Activated CD8-positive, alpha-beta T cell treated with anti-CD3 and anti-CD28 coated beads for 36 hours (primary cell): ENCODE data around the gene HMSD. TPM values are rescaled to one million over a fixed set of nuclear protein-coding genes. Genes with fewer than 3 reads are reported as not detected.

ENCODE experiments used
- ATAC-seq: fragments of 200-7000 bp; cut with Tn5 transposase; one replicate; pipeline ENCODE4 v1.10.0; 2021; ENCODE audit warnings: mild to moderate bottlenecking, moderate library complexity
- CTCF ChIA-PET: fragments of 350-600 bp; sonication (Branson Sonifier 250); formaldehyde crosslinking; loops from one replicate; lab custom pipeline; 2021; ENCODE audit warnings: antibody characterized with exemption; lab: Charles Lee
- POLR2A ChIA-PET: fragments of 350-600 bp; sonication (Branson Sonifier 250); formaldehyde crosslinking; loops from one replicate; lab custom pipeline; 2021; ENCODE audit warnings: antibody characterized with exemption; lab: Charles Lee
- DNase-seq: peaks from one replicate; pipeline ENCODE4 v3.0.0-alpha.2; 2020
- H3K27ac Mint-ChIP-seq: one replicate; pipeline ENCODE4 v1.8.0; 2021; ENCODE audit warnings: mild to moderate bottlenecking, mixed read lengths
- H3K27me3 Mint-ChIP-seq: one replicate; pipeline ENCODE4 v1.8.0; 2021; ENCODE audit warnings: mixed read lengths
- H3K36me3 Mint-ChIP-seq: one replicate; pipeline ENCODE4 v1.8.0; 2021; ENCODE audit warnings: low read depth, mixed read lengths
- H3K4me1 Mint-ChIP-seq: one replicate; pipeline ENCODE4 v1.8.0; 2021; ENCODE audit warnings: low read depth, mixed read lengths
- H3K4me3 Mint-ChIP-seq: one replicate; pipeline ENCODE4 v1.8.0; 2021; ENCODE audit warnings: mild to moderate bottlenecking, moderate library complexity, mixed read lengths
- H3K9me3 Mint-ChIP-seq: one replicate; pipeline ENCODE4 v1.8.0; 2021; ENCODE audit warnings: mixed read lengths
- intact Hi-C: fragments of 100-400 bp; cut with micrococcal nuclease; formaldehyde crosslinking; loops from one replicate; pipeline ENCODE4 v1.10.0; 2022
- total RNA-seq, 2 experiments: library from RNA; stranded (reverse); gene quantifications; one replicate each; pipeline ENCODE4 v1.2.3, GENCODE V29; 2021
- TF ChIP-seq, protein P1 (sequence below): fragments of 200-600 bp; IDR thresholded peaks from one replicate; pipeline ENCODE4 v1.8.0; 2022; ENCODE audit warnings: antibody characterized with exemption, mild to moderate bottlenecking

The HMSD gene
- total RNA-seq, 2 experiments from 2014 or later, result 1.4 to 1.6 TPM

GRCh38 chr18:63970809-63971205 is 21.7 kb downstream of the HMSD start:
- Mint-ChIP-seq H3K4me1 (peaks cover 31% of the 10 kb centered on the region), H3K36me3 (no peaks in the 10 kb centered on the region), H3K27me3 (no peaks in the 10 kb centered on the region), H3K4me3 (peak overlapping the region; percentile 87), H3K9me3 (no peaks in the 10 kb centered on the region), H3K27ac (peak overlapping the region; percentile 96)
- intact Hi-C loops, result no loop called here
- ATAC-seq, result no peak
- DNase-seq, result no peak
- ChIA-PET POLR2A (interaction anchor here (0.6 to 1.0 kb wide), 2 partner anchors 16 to 380 kb away, joined by 3 to 7 read pairs; no protein-coding TSS in a partner anchor), CTCF (no interaction called here)
- TF ChIP-seq, protein P1, sequence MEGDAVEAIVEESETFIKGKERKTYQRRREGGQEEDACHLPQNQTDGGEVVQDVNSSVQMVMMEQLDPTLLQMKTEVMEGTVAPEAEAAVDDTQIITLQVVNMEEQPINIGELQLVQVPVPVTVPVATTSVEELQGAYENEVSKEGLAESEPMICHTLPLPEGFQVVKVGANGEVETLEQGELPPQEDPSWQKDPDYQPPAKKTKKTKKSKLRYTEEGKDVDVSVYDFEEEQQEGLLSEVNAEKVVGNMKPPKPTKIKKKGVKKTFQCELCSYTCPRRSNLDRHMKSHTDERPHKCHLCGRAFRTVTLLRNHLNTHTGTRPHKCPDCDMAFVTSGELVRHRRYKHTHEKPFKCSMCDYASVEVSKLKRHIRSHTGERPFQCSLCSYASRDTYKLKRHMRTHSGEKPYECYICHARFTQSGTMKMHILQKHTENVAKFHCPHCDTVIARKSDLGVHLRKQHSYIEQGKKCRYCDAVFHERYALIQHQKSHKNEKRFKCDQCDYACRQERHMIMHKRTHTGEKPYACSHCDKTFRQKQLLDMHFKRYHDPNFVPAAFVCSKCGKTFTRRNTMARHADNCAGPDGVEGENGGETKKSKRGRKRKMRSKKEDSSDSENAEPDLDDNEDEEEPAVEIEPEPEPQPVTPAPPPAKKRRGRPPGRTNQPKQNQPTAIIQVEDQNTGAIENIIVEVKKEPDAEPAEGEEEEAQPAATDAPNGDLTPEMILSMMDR, result no peak

DNA sequence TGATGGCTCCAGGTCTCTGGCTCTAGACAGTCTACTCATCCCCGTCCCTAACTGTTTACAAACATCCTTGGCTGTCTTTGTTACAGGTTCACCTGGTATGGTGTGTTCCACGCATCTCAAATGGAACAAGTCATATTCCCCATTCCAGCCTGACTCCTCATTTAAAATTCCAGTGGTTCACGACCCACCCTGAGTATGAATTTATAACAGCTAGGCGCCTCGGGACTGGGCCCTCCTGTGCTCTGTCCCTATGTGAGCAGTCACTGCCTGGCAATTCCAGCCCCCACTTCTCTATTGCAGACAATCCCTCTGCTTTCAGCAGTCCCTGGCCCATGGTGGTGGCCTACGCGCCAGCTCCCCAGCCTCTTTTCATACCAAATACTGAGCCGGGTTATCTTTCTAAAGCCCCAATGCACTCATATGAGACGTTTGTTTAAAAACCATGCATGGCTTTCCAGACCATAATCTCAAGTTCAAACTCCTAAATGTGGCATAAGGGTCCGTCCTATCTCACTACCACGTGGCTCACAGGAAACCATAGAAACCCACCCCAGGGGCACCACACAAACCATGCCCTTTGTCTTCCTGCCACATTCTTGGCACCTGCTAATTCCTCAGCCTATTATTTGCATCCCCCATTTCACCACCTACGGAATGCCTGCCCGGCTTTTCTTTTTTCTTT is 22.4 kb downstream of the HMSD start:
- TF ChIP-seq, protein P1, result no peak
- intact Hi-C loops, result no loop called here

DNA sequence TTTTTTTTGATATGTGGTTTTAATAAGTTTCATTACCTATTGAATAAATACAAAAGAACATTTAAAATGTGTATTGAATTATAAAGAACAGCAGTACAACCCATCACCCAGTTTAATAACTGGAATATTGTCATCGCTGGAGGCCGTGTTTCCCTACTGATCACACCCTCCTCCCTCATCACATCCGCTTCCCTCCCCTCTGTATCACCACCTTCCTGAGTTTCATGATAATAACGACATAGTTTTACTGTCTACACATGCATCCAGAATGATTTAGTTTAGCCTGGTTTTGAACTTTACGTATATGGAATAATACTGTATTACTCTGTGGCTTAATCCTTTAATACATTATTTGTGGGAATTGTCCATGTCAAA is 22.9 kb downstream of the HMSD start:
- DNase-seq (no peak), ATAC-seq (no peak)
- H3K4me1 Mint-ChIP-seq, result peaks cover 31% of the 10 kb centered on the region
- ChIA-PET CTCF (interaction anchor here (5.3 kb wide), 1 partner anchor 9 kb away, joined by 52 read pairs; no protein-coding TSS in a partner anchor), POLR2A (interaction anchor here (0.5 kb wide), 1 partner anchor 1449 kb away, joined by 3 read pairs; the partner anchor contains the start of gene ZCCHC2)
- no peaks in the 10 kb centered on the region for H3K27me3 Mint-ChIP-seq
- H3K9me3 Mint-ChIP-seq, result no peaks in the 10 kb centered on the region
- intact Hi-C loops, result no loop called here
- no peaks in the 10 kb centered on the region for H3K36me3 Mint-ChIP-seq
- TF ChIP-seq, protein P1, result no peak
- no peak overlapping the region for H3K27ac Mint-ChIP-seq
- H3K4me3 Mint-ChIP-seq, result peak overlapping the region; percentile 87

More for the DNA sequence above, 22.4 kb downstream of the HMSD start:
- peaks cover 31% of the 10 kb centered on the region for H3K4me1 Mint-ChIP-seq
- no peaks in the 10 kb centered on the region for H3K27me3 Mint-ChIP-seq
- no peaks in the 10 kb centered on the region for H3K9me3 Mint-ChIP-seq
- ChIA-PET POLR2A (interaction anchor here (0.5 kb wide), 1 partner anchor 1449 kb away, joined by 3 read pairs; the partner anchor contains the start of gene ZCCHC2), CTCF (no interaction called here)
- H3K27ac Mint-ChIP-seq, result peak overlapping the region; percentile 96
- peak; percentile 7 for DNase-seq
- peak overlapping the region; percentile 87 for H3K4me3 Mint-ChIP-seq
- ATAC-seq, result no peak
- no peaks in the 10 kb centered on the region for H3K36me3 Mint-ChIP-seq

- POLR2A ChIA-PET, result no interaction called here
Observed at GRCh38 chr18:63974991-63975390, 25.9 kb downstream of the HMSD start.

More at GRCh38 chr18:63974991-63975390, 25.9 kb downstream of the HMSD start:
- no peak overlapping the region for H3K4me3 Mint-ChIP-seq
- peaks cover 27% of the 10 kb centered on the region for H3K4me1 Mint-ChIP-seq
- H3K9me3 Mint-ChIP-seq, result no peaks in the 10 kb centered on the region
- intact Hi-C loops, result no loop called here
- TF ChIP-seq, protein P1, result no peak
- DNase-seq (peak; percentile 51), ATAC-seq (no peak)
- H3K27me3 Mint-ChIP-seq, result no peaks in the 10 kb centered on the region
- CTCF ChIA-PET, result interaction anchor here (1.2 to 5.3 kb wide), 4 partner anchors 12 to 39 kb away, joined by 4 to 52 read pairs (median 8); no protein-coding TSS in a partner anchor
- no peak overlapping the region for H3K27ac Mint-ChIP-seq
- H3K36me3 Mint-ChIP-seq, result no peaks in the 10 kb centered on the region
